ENCODE measurements around the gene LY6G6D. TPM values are rescaled to one million over a fixed set of nuclear protein-coding genes. Genes with fewer than 3 reads are reported as not detected.

LY6G6D gene
- total and polyA plus RNA-seq, 2 of the 13 experiments (the other 11 are each of a cell fraction or from before 2014, with no cell fraction given) = not detected

DNA sequence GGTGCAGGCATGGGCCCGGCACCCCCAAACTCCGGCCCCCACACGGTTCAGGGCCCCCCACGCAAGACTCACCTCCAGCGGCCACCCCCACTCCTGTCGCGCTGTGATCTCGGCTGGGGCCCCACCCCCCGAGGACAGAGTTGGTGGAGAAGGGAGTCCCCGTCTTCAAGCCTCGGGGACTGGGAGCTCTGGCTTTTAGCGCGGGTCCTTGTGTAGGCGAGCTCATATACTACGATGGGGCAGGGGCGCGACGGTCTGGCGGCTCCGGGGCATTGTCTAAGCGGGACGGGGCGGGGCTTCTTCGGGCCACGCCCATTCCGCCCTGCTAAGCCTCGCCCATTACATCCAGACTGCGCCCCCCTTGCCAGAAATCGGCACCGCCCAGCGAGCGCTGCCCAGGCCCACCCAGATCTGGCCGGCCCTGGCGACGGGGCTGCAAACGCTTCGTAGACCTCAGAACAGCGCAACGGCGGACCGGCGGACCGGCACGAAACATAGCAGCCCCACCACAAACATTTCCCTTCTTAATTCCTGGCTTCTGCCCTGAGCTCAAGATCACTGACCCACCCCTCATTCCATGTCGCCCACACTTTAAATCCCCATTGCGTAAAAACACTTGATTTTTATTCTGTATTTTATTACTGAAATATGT is 15.0 kb downstream of the LY6G6D start (continued):
- TF ChIP-seq SOX13 (IDR thresholded peaks at IDR 0.05) (no peak; the same call in 1 of the 2 replicates), SOX13 (CRISPR knock-in tag; conservative IDR thresholded peaks at IDR 0.05 in 1 of 2, IDR thresholded peaks at IDR 0.05 in 1 of 2) (no peak; a peak in 1 of 4 replicates), RBM39 (IDR thresholded peaks at IDR 0.05; ENCODE audit: low read depth, low read length, poor library complexity, severe bottlenecking) (peak; percentile 93), RAD51 (IDR thresholded peaks at IDR 0.05; ENCODE audit: borderline replicate concordance) (no peak), ZNF672 (CRISPR knock-in tag; IDR thresholded peaks at IDR 0.05) (no peak; the same call in 1 of the 2 replicates), ZNF816 (CRISPR knock-in tag; IDR thresholded peaks at IDR 0.05; ENCODE audit: borderline replicate concordance) (peak; percentile 92), TRIM24 (CRISPR knock-in tag; IDR thresholded peaks at IDR 0.05) (no peak), KLF13 (CRISPR knock-in tag; IDR thresholded peaks at IDR 0.05) (no peak), TAF1 (CRISPR knock-in tag; IDR thresholded peaks at IDR 0.05) (peak; percentile 1), SALL2 (CRISPR knock-in tag; IDR thresholded peaks at IDR 0.05) (peak; percentile 85; the same call in 1 of the 2 replicates), ZC3H13 (CRISPR knock-in tag; IDR thresholded peaks at IDR 0.05) (peak; percentile 99), HNF4A (CRISPR knock-in tag; IDR thresholded peaks at IDR 0.05) (0 out of 2 replicates have a peak, but pooled peaks have one; percentile 2), ZFP62 (CRISPR knock-in tag; IDR thresholded peaks at IDR 0.05) (no peak), ZNF382 (CRISPR knock-in tag; IDR thresholded peaks at IDR 0.05; ENCODE audit: borderline replicate concordance) (no peak), NFKBIZ (CRISPR knock-in tag; IDR thresholded peaks at IDR 0.05) (peak; percentile 55; the same call in 1 of the 2 replicates), ZNF709 (CRISPR knock-in tag; IDR thresholded peaks at IDR 0.05) (peak; percentile 39; the same call in 1 of the 2 replicates)
- TF ChIP-seq, protein P1, sequence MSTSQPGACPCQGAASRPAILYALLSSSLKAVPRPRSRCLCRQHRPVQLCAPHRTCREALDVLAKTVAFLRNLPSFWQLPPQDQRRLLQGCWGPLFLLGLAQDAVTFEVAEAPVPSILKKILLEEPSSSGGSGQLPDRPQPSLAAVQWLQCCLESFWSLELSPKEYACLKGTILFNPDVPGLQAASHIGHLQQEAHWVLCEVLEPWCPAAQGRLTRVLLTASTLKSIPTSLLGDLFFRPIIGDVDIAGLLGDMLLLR (CRISPR knock-in tag; IDR thresholded peaks at IDR 0.05) = no peak
- TF ChIP-seq, protein P2, sequence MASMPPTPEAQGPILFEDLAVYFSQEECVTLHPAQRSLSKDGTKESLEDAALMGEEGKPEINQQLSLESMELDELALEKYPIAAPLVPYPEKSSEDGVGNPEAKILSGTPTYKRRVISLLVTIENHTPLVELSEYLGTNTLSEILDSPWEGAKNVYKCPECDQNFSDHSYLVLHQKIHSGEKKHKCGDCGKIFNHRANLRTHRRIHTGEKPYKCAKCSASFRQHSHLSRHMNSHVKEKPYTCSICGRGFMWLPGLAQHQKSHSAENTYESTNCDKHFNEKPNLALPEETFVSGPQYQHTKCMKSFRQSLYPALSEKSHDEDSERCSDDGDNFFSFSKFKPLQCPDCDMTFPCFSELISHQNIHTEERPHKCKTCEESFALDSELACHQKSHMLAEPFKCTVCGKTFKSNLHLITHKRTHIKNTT (CRISPR knock-in tag; IDR thresholded peaks at IDR 0.05) = no peak
- TF ChIP-seq, protein P3, sequence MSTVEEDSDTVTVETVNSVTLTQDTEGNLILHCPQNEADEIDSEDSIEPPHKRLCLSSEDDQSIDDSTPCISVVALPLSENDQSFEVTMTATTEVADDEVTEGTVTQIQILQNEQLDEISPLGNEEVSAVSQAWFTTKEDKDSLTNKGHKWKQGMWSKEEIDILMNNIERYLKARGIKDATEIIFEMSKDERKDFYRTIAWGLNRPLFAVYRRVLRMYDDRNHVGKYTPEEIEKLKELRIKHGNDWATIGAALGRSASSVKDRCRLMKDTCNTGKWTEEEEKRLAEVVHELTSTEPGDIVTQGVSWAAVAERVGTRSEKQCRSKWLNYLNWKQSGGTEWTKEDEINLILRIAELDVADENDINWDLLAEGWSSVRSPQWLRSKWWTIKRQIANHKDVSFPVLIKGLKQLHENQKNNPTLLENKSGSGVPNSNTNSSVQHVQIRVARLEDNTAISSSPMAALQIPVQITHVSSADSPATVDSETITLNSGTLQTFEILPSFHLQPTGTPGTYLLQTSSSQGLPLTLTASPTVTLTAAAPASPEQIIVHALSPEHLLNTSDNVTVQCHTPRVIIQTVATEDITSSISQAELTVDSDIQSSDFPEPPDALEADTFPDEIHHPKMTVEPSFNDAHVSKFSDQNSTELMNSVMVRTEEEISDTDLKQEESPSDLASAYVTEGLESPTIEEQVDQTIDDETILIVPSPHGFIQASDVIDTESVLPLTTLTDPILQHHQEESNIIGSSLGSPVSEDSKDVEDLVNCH (CRISPR knock-in tag; IDR thresholded peaks at IDR 0.05) = no peak
- TF ChIP-seq, protein P4, sequence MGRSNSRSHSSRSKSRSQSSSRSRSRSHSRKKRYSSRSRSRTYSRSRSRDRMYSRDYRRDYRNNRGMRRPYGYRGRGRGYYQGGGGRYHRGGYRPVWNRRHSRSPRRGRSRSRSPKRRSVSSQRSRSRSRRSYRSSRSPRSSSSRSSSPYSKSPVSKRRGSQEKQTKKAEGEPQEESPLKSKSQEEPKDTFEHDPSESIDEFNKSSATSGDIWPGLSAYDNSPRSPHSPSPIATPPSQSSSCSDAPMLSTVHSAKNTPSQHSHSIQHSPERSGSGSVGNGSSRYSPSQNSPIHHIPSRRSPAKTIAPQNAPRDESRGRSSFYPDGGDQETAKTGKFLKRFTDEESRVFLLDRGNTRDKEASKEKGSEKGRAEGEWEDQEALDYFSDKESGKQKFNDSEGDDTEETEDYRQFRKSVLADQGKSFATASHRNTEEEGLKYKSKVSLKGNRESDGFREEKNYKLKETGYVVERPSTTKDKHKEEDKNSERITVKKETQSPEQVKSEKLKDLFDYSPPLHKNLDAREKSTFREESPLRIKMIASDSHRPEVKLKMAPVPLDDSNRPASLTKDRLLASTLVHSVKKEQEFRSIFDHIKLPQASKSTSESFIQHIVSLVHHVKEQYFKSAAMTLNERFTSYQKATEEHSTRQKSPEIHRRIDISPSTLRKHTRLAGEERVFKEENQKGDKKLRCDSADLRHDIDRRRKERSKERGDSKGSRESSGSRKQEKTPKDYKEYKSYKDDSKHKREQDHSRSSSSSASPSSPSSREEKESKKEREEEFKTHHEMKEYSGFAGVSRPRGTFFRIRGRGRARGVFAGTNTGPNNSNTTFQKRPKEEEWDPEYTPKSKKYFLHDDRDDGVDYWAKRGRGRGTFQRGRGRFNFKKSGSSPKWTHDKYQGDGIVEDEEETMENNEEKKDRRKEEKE (IDR thresholded peaks at IDR 0.05) = no peak
- TF ChIP-seq, protein P5, sequence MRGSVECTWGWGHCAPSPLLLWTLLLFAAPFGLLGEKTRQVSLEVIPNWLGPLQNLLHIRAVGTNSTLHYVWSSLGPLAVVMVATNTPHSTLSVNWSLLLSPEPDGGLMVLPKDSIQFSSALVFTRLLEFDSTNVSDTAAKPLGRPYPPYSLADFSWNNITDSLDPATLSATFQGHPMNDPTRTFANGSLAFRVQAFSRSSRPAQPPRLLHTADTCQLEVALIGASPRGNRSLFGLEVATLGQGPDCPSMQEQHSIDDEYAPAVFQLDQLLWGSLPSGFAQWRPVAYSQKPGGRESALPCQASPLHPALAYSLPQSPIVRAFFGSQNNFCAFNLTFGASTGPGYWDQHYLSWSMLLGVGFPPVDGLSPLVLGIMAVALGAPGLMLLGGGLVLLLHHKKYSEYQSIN (CRISPR knock-in tag; IDR thresholded peaks at IDR 0.05; ENCODE audit: borderline replicate concordance) = no peak

All from HepG2 (cell line).